Measurements from ENCODE around the gene CYFIP1. TPM values are rescaled to one million over a fixed set of nuclear protein-coding genes. Genes with fewer than 3 reads are reported as not detected.

Gene CYFIP1
- total and polyA plus RNA-seq, 2 donors (not counting 1 experiment from before 2014, with no cell fraction given) = 59.4 to 102 TPM

DNA sequence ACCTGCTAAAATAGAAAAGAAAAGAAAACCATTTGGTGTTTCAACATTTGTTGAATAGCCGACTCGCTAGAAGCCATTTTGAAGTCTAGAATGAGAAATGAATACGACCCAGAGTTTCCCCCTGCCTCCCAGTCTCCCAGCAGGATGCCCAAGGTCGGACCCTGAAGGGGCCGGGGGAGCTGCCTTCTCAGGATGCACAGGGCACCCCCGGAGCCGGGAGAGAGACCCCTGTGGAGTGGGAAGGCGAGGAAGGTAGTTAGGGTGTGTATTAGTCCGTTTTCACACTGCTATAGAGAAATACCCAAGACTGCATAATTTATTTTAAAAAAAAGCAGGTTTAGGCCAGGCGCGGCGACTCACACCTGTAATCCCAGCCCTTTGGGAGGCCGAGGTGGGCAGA lies 97.0 kb downstream of the CYFIP1 start:
- Histone ChIP-seq H3K27ac (ENCODE audit: insufficient read depth, low read length) (no peak overlapping the region), H3K9ac (ENCODE audit: insufficient read depth, low read length) (no peak overlapping the region), H3K9me3 (ENCODE audit: control insufficient read depth, insufficient read depth, low read depth, low read length) (no peaks in the 10 kb centered on the region), H2AFZ (ENCODE audit: low read length) (no peak overlapping the region), H4K20me1 (ENCODE audit: control insufficient read depth, extremely low read depth, insufficient read depth, low read length) (no peaks in the 10 kb centered on the region), H3K79me2 (ENCODE audit: control insufficient read depth, insufficient read depth, low read length) (no peaks in the 10 kb centered on the region), H3K36me3 (ENCODE audit: control insufficient read depth, insufficient read depth, low read length) (peaks cover 11% of the 10 kb centered on the region), H3K4me2 (ENCODE audit: extremely low read depth, insufficient read depth, low read length) (no peak overlapping the region), H3K4me1 (ENCODE audit: control insufficient read depth, extremely low read depth, insufficient read depth, low read length) (peaks cover 13% of the 10 kb centered on the region), H3K4me3 (replicated peaks in 1 of 4; ENCODE audit: control extremely low read depth in 1 of 4, insufficient read depth in 1 of 4, low read depth in 3 of 4, low read length in 4 of 4) (no peak overlapping the region), H3K27me3 (ENCODE audit: control insufficient read depth, insufficient read depth, low read length) (no peaks in the 10 kb centered on the region)
- DNase-seq (ENCODE audit: low read depth in 2 of 2) = no peak
- no peak for TF ChIP-seq EZH2 (IDR thresholded peaks at IDR 0.05; ENCODE audit: low read length, missing control alignments)
- TF ChIP-seq, protein P1, sequence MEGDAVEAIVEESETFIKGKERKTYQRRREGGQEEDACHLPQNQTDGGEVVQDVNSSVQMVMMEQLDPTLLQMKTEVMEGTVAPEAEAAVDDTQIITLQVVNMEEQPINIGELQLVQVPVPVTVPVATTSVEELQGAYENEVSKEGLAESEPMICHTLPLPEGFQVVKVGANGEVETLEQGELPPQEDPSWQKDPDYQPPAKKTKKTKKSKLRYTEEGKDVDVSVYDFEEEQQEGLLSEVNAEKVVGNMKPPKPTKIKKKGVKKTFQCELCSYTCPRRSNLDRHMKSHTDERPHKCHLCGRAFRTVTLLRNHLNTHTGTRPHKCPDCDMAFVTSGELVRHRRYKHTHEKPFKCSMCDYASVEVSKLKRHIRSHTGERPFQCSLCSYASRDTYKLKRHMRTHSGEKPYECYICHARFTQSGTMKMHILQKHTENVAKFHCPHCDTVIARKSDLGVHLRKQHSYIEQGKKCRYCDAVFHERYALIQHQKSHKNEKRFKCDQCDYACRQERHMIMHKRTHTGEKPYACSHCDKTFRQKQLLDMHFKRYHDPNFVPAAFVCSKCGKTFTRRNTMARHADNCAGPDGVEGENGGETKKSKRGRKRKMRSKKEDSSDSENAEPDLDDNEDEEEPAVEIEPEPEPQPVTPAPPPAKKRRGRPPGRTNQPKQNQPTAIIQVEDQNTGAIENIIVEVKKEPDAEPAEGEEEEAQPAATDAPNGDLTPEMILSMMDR (conservative IDR thresholded peaks at IDR 0.05 in 1 of 2, IDR thresholded peaks at IDR 0.05 in 1 of 2; ENCODE audit: low read depth in 1 of 2, low read length in 2 of 2) = no peak

DNA sequence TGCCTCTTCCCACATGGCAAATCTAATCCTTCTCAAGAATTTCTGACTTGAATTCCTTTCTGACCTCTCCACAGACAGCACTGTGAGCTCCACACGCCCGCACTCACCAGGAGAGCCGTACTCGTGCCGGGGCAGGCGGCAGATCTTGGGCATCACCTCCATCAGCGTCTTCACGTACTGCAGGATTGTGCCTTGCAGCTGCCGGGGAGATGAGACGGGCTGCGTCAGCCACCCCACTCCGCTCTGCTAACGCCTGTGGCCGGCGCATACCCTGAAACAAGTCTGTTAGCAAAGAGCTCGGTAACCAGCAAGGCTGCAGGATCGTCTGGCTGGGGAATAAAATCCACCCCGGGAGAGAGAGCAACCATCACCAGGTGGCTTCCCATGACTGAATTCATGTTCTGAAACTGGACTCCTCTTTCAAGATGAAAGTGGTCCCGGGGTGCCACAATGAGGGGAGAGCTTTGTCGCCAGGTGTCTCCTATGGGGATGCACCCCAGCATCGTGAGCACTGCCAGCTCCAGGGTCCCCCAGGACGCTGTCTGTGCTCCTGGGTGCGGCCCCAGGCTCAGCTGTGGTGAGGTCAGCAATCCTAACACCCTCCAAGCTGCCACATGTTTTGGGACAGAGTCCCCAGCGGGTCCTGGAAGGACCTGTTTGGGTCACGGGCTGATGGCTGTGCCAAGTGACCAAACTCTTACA lies 98.3 kb downstream of the CYFIP1 start:
- H3K9ac ChIP-seq (ENCODE audit: insufficient read depth, low read length) = no peak overlapping the region
- H2AFZ ChIP-seq (ENCODE audit: low read length) = no peak overlapping the region
- H3K4me3 ChIP-seq (replicated peaks in 1 of 4; ENCODE audit: control extremely low read depth in 1 of 4, insufficient read depth in 1 of 4, low read depth in 3 of 4, low read length in 4 of 4) = no peak overlapping the region
- no peaks in the 10 kb centered on the region for H4K20me1 ChIP-seq (ENCODE audit: control insufficient read depth, extremely low read depth, insufficient read depth, low read length)
- H3K27me3 ChIP-seq (ENCODE audit: control insufficient read depth, insufficient read depth, low read length) = no peaks in the 10 kb centered on the region
- no peak overlapping the region for H3K4me2 ChIP-seq (ENCODE audit: extremely low read depth, insufficient read depth, low read length)
- DNase-seq (ENCODE audit: low read depth in 2 of 2) = no peak
- H3K36me3 ChIP-seq (ENCODE audit: control insufficient read depth, insufficient read depth, low read length) = peaks cover 15% of the 10 kb centered on the region
- no peak overlapping the region for H3K27ac ChIP-seq (ENCODE audit: insufficient read depth, low read length)
- no peaks in the 10 kb centered on the region for H3K9me3 ChIP-seq (ENCODE audit: control insufficient read depth, insufficient read depth, low read depth, low read length)
- TF ChIP-seq EZH2 (IDR thresholded peaks at IDR 0.05; ENCODE audit: low read length, missing control alignments) = no peak
- TF ChIP-seq, protein P1 (conservative IDR thresholded peaks at IDR 0.05 in 1 of 2, IDR thresholded peaks at IDR 0.05 in 1 of 2; ENCODE audit: low read depth in 1 of 2, low read length in 2 of 2) = no peak
- no peaks in the 10 kb centered on the region for H3K79me2 ChIP-seq (ENCODE audit: control insufficient read depth, insufficient read depth, low read length)
- peaks cover 1% of the 10 kb centered on the region for H3K4me1 ChIP-seq (ENCODE audit: control insufficient read depth, extremely low read depth, insufficient read depth, low read length)

DNA sequence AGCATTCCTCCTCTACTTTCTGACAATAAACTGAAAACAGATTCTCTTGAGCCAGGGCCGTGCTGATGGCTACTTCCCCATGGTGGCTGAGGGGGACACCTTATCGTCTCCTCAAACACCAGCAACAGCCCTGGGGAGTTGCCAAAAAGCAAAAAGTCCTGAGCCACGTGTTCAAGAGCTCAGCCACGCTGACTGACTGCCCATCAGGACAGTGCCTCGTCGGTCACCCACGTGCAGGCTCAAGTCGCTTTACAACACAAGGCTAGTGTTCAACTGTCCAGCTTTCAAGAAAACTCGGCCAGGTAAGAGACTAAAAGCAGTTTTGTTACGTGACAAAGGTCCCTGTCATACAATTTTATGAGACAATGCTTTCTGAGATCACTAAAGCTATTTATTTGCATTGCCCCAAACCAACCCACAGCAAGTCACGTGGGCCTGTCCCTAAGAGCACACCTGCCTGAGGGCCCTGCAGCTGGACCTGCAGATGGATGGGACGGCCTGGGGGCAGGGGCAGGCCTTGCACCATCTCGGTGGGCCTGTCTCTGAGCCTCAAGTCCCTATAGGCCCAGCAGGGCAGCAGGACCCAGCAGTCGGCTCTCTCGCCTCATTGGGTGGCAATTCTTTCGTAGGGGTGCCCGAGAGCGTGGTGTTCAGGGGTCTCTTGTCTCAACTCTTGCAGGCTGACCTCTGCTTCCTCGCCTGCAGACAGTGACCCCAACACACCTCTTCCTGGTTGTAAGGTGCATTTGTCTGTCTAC lies 99.0 kb downstream of the CYFIP1 start:
- no peak overlapping the region for H3K9ac ChIP-seq (ENCODE audit: insufficient read depth, low read length)
- no peak overlapping the region for H2AFZ ChIP-seq (ENCODE audit: low read length)
- H3K4me3 ChIP-seq (replicated peaks in 1 of 4; ENCODE audit: control extremely low read depth in 1 of 4, insufficient read depth in 1 of 4, low read depth in 3 of 4, low read length in 4 of 4) = no peak overlapping the region
- H3K4me2 ChIP-seq (ENCODE audit: extremely low read depth, insufficient read depth, low read length) = no peak overlapping the region
- H3K9me3 ChIP-seq (ENCODE audit: control insufficient read depth, insufficient read depth, low read depth, low read length) = no peaks in the 10 kb centered on the region
- H3K4me1 ChIP-seq (ENCODE audit: control insufficient read depth, extremely low read depth, insufficient read depth, low read length) = no peaks in the 10 kb centered on the region
- H4K20me1 ChIP-seq (ENCODE audit: control insufficient read depth, extremely low read depth, insufficient read depth, low read length) = no peaks in the 10 kb centered on the region
- TF ChIP-seq EZH2 (IDR thresholded peaks at IDR 0.05; ENCODE audit: low read length, missing control alignments) = no peak
- TF ChIP-seq, protein P1 (conservative IDR thresholded peaks at IDR 0.05 in 1 of 2, IDR thresholded peaks at IDR 0.05 in 1 of 2; ENCODE audit: low read depth in 1 of 2, low read length in 2 of 2) = no peak
- no peaks in the 10 kb centered on the region for H3K79me2 ChIP-seq (ENCODE audit: control insufficient read depth, insufficient read depth, low read length)
- no peaks in the 10 kb centered on the region for H3K27me3 ChIP-seq (ENCODE audit: control insufficient read depth, insufficient read depth, low read length)
- H3K36me3 ChIP-seq (ENCODE audit: control insufficient read depth, insufficient read depth, low read length) = peaks cover 15% of the 10 kb centered on the region
- DNase-seq (ENCODE audit: low read depth in 2 of 2) = no peak
- H3K27ac ChIP-seq (ENCODE audit: insufficient read depth, low read length) = no peak overlapping the region
